ENCODE measurements around the gene ADM2. TPM values are rescaled to one million over a fixed set of nuclear protein-coding genes. Genes with fewer than 3 reads are reported as not detected.

The ADM2 gene
- total and polyA plus RNA-seq, 2 of the 13 experiments (the other 11 are each of a cell fraction or from before 2014, with no cell fraction given) = 1.2 to 3.0 TPM

DNA sequence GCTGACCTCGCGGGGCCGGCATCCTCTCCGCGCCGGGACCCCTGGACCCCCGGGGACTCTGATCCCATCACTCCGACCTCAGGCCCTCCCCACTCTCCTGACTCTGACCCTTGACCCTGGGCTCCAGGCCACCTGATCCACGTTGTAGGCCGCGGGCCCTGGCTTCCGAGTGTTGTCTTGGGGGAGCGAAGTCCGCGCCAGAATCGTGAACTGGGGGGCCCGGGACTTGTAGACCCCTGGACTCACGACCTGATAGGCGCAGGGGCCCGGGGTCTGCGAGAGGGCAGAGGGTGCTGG lies 49.2 kb downstream of the ADM2 start (continued):
- no peak for TF ChIP-seq KDM6A (CRISPR knock-in tag; IDR thresholded peaks at IDR 0.05; ENCODE audit: low read depth)
- no peak for TF ChIP-seq ZSCAN29 (CRISPR knock-in tag; conservative IDR thresholded peaks at IDR 0.05)
- no peak for TF ChIP-seq ZNF10 (CRISPR knock-in tag; IDR thresholded peaks at IDR 0.05; ENCODE audit: borderline replicate concordance, low read depth)
- no peak for TF ChIP-seq ZNF543 (CRISPR knock-in tag; IDR thresholded peaks at IDR 0.05)
- TF ChIP-seq, protein P1, sequence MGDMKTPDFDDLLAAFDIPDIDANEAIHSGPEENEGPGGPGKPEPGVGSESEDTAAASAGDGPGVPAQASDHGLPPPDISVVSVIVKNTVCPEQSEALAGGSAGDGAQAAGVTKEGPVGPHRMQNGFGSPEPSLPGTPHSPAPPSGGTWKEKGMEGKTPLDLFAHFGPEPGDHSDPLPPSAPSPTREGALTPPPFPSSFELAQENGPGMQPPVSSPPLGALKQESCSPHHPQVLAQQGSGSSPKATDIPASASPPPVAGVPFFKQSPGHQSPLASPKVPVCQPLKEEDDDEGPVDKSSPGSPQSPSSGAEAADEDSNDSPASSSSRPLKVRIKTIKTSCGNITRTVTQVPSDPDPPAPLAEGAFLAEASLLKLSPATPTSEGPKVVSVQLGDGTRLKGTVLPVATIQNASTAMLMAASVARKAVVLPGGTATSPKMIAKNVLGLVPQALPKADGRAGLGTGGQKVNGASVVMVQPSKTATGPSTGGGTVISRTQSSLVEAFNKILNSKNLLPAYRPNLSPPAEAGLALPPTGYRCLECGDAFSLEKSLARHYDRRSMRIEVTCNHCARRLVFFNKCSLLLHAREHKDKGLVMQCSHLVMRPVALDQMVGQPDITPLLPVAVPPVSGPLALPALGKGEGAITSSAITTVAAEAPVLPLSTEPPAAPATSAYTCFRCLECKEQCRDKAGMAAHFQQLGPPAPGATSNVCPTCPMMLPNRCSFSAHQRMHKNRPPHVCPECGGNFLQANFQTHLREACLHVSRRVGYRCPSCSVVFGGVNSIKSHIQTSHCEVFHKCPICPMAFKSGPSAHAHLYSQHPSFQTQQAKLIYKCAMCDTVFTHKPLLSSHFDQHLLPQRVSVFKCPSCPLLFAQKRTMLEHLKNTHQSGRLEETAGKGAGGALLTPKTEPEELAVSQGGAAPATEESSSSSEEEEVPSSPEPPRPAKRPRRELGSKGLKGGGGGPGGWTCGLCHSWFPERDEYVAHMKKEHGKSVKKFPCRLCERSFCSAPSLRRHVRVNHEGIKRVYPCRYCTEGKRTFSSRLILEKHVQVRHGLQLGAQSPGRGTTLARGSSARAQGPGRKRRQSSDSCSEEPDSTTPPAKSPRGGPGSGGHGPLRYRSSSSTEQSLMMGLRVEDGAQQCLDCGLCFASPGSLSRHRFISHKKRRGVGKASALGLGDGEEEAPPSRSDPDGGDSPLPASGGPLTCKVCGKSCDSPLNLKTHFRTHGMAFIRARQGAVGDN (CRISPR knock-in tag; IDR thresholded peaks at IDR 0.05) = peak; percentile 86
- TF ChIP-seq, protein P2, sequence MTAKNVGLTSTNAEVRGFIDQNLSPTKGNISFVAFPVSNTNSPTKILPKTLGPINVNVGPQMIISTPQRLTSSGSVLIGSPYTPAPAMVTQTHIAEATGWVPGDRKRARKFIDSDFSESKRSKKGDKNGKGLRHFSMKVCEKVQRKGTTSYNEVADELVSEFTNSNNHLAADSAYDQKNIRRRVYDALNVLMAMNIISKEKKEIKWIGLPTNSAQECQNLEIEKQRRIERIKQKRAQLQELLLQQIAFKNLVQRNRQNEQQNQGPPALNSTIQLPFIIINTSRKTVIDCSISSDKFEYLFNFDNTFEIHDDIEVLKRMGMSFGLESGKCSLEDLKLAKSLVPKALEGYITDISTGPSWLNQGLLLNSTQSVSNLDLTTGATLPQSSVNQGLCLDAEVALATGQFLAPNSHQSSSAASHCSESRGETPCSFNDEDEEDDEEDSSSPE (CRISPR knock-in tag; IDR thresholded peaks at IDR 0.05) = peak; percentile 43; the same call in 1 of the 2 replicates
- TF ChIP-seq ZNF644 (CRISPR knock-in tag; IDR thresholded peaks at IDR 0.05; ENCODE audit: low read depth) = no peak
- TF ChIP-seq MAZ (IDR thresholded peaks at IDR 0.05; ENCODE audit: borderline replicate concordance, low read depth, low read length) = no peak
- TF ChIP-seq MAZ (CRISPR knock-in tag; IDR thresholded peaks at IDR 0.05; ENCODE audit: low read depth) = no peak
- TF ChIP-seq ZNF274 (CRISPR knock-in tag; IDR thresholded peaks at IDR 0.05) = no peak
- TF ChIP-seq, protein P3, sequence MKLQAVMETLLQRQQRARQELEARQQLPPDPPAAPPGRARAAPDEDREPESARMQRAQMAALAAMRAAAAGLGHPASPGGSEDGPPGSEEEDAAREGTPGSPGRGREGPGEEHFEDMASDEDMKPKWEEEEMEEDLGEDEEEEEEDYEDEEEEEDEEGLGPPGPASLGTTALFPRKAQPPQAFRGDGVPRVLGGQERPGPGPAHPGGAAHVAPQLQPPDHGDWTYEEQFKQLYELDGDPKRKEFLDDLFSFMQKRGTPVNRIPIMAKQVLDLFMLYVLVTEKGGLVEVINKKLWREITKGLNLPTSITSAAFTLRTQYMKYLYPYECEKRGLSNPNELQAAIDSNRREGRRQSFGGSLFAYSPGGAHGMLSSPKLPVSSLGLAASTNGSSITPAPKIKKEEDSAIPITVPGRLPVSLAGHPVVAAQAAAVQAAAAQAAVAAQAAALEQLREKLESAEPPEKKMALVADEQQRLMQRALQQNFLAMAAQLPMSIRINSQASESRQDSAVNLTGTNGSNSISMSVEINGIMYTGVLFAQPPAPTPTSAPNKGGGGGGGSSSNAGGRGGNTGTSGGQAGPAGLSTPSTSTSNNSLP (IDR thresholded peaks at IDR 0.05; ENCODE audit: low read depth, low read length) = no peak
- TF ChIP-seq SRY (CRISPR knock-in tag; IDR thresholded peaks at IDR 0.05) = no peak; the same call in 1 of the 2 replicates
- TF ChIP-seq, protein P4, sequence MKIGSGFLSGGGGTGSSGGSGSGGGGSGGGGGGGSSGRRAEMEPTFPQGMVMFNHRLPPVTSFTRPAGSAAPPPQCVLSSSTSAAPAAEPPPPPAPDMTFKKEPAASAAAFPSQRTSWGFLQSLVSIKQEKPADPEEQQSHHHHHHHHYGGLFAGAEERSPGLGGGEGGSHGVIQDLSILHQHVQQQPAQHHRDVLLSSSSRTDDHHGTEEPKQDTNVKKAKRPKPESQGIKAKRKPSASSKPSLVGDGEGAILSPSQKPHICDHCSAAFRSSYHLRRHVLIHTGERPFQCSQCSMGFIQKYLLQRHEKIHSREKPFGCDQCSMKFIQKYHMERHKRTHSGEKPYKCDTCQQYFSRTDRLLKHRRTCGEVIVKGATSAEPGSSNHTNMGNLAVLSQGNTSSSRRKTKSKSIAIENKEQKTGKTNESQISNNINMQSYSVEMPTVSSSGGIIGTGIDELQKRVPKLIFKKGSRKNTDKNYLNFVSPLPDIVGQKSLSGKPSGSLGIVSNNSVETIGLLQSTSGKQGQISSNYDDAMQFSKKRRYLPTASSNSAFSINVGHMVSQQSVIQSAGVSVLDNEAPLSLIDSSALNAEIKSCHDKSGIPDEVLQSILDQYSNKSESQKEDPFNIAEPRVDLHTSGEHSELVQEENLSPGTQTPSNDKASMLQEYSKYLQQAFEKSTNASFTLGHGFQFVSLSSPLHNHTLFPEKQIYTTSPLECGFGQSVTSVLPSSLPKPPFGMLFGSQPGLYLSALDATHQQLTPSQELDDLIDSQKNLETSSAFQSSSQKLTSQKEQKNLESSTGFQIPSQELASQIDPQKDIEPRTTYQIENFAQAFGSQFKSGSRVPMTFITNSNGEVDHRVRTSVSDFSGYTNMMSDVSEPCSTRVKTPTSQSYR (CRISPR knock-in tag; IDR thresholded peaks at IDR 0.05; ENCODE audit: borderline replicate concordance) = no peak
- TF ChIP-seq, protein P5, sequence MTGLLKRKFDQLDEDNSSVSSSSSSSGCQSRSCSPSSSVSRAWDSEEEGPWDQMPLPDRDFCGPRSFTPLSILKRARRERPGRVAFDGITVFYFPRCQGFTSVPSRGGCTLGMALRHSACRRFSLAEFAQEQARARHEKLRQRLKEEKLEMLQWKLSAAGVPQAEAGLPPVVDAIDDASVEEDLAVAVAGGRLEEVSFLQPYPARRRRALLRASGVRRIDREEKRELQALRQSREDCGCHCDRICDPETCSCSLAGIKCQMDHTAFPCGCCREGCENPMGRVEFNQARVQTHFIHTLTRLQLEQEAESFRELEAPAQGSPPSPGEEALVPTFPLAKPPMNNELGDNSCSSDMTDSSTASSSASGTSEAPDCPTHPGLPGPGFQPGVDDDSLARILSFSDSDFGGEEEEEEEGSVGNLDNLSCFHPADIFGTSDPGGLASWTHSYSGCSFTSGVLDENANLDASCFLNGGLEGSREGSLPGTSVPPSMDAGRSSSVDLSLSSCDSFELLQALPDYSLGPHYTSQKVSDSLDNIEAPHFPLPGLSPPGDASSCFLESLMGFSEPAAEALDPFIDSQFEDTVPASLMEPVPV (CRISPR knock-in tag; IDR thresholded peaks at IDR 0.05) = no peak; the same call in 1 of the 2 replicates
- TF ChIP-seq, protein P6, sequence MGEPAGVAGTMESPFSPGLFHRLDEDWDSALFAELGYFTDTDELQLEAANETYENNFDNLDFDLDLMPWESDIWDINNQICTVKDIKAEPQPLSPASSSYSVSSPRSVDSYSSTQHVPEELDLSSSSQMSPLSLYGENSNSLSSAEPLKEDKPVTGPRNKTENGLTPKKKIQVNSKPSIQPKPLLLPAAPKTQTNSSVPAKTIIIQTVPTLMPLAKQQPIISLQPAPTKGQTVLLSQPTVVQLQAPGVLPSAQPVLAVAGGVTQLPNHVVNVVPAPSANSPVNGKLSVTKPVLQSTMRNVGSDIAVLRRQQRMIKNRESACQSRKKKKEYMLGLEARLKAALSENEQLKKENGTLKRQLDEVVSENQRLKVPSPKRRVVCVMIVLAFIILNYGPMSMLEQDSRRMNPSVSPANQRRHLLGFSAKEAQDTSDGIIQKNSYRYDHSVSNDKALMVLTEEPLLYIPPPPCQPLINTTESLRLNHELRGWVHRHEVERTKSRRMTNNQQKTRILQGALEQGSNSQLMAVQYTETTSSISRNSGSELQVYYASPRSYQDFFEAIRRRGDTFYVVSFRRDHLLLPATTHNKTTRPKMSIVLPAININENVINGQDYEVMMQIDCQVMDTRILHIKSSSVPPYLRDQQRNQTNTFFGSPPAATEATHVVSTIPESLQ (CRISPR knock-in tag; conservative IDR thresholded peaks at IDR 0.05) = no peak

All from HepG2 (cell line).